Vagina (tissue), 2 donors: ENCODE measurements around the gene GFRA1.

Source experiments
- POLR2AphosphoS5 ChIP-seq, 2 donors: sonication (generic); formaldehyde crosslinking; IDR thresholded peaks; one replicate each; pipeline ENCODE4 v1.9.0; 2017; ENCODE audit warnings: antibody characterized with exemption in 2 of 2, mild to moderate bottlenecking in 2 of 2, low read depth in 1 of 2; ENCODE audit not compliant: insufficient read depth in 1 of 2
- TF ChIP-seq, protein P1 (sequence below), 3 experiments: fragments of 450-650 bp in 2 of 3; fragments of 200-600 bp in 1 of 3; sonication (generic) in 1 of 3; IDR thresholded peaks; one replicate each; pipeline ENCODE4 v1.5.1; 2017 to 2019; ENCODE audit warnings: antibody characterized with exemption in 3 of 3, mild to moderate bottlenecking in 2 of 3, moderate library complexity in 2 of 3

DNA sequence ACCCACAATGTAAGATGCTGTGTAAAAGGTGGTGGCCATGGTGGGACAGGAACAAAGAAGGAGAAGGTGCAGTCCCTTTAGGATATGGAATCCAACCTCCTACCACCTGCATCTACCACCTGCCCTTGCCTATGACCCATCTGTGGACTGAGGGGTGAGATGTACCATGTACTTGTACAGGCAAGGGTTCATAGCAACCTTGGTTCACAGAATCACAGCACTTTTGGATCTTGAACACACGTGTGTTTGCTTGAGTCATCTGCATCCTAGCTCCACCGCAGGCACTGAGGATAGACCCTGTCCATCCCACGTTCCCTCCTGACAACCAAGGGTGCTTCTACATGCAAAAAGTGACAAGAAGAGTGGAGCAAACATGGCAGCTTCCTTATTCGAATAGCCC is 162.3 kb downstream of the GFRA1 start:
- TF ChIP-seq, protein P1, sequence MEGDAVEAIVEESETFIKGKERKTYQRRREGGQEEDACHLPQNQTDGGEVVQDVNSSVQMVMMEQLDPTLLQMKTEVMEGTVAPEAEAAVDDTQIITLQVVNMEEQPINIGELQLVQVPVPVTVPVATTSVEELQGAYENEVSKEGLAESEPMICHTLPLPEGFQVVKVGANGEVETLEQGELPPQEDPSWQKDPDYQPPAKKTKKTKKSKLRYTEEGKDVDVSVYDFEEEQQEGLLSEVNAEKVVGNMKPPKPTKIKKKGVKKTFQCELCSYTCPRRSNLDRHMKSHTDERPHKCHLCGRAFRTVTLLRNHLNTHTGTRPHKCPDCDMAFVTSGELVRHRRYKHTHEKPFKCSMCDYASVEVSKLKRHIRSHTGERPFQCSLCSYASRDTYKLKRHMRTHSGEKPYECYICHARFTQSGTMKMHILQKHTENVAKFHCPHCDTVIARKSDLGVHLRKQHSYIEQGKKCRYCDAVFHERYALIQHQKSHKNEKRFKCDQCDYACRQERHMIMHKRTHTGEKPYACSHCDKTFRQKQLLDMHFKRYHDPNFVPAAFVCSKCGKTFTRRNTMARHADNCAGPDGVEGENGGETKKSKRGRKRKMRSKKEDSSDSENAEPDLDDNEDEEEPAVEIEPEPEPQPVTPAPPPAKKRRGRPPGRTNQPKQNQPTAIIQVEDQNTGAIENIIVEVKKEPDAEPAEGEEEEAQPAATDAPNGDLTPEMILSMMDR (IDR thresholded peaks at IDR 0.05), result no peak
- no peak for TF ChIP-seq POLR2AphosphoS5 (IDR thresholded peaks at IDR 0.05; ENCODE audit: insufficient read depth in 1 of 2, low read depth in 1 of 2)
